ENCODE data around the gene KLHL40. TPM values are rescaled to one million over a fixed set of nuclear protein-coding genes. Genes with fewer than 3 reads are reported as not detected.

Gene KLHL40
- total RNA-seq, 4 donors from 2014 or later = not detected

- no peak for TF ChIP-seq CTCF (IDR thresholded peaks at IDR 0.05; ENCODE audit: low read depth)
These were observed 3.8 kb upstream of the KLHL40 start for GRCh38 chr3:42681361-42682038.

GRCh38 chr3:42682301-42683070 is 2.9 kb upstream of the KLHL40 start:
- TF ChIP-seq CTCF (IDR thresholded peaks at IDR 0.05; ENCODE audit: low read depth) = no peak

GRCh38 chr3:42683875-42684598 is 1.3 kb upstream of the KLHL40 start:
- no peak for TF ChIP-seq CTCF (IDR thresholded peaks at IDR 0.05; ENCODE audit: low read depth)

- TF ChIP-seq CTCF (IDR thresholded peaks at IDR 0.05; ENCODE audit: low read depth) = no peak
These were observed 540 bp upstream of the KLHL40 start for GRCh38 chr3:42684632-42685362.

GRCh38 chr3:42685891-42686820 is 819 bp downstream of the KLHL40 start:
- no peak for TF ChIP-seq CTCF (IDR thresholded peaks at IDR 0.05; ENCODE audit: low read depth)

GRCh38 chr3:42686832-42687650 is 1.7 kb downstream of the KLHL40 start:
- no peak for TF ChIP-seq CTCF (IDR thresholded peaks at IDR 0.05; ENCODE audit: low read depth)

Measured in subcutaneous adipose tissue (tissue), 4 donors.